Occipital lobe (tissue), 2 donors: ENCODE data around the gene FXYD1. TPM values are rescaled to one million over a fixed set of nuclear protein-coding genes. Genes with fewer than 3 reads are reported as not detected.
"Not testable (repeated sequence)": the region's sequence is repeated elsewhere in the genome, so short reads cannot be mapped to it uniquely, and the experiment has no call there.

Experiments used
- DNase-seq: peaks from one replicate; lab custom pipeline; 2025; lab: John Stamatoyannopoulos, UW
- total RNA-seq: library from RNA; depleted of rRNA; stranded (reverse); fragments of >200 nt; gene quantifications from one replicate; pipeline ENCODE4 v1.2.3, GENCODE V29; 2014

The FXYD1 gene
- total RNA-seq, result not detected

DNA sequence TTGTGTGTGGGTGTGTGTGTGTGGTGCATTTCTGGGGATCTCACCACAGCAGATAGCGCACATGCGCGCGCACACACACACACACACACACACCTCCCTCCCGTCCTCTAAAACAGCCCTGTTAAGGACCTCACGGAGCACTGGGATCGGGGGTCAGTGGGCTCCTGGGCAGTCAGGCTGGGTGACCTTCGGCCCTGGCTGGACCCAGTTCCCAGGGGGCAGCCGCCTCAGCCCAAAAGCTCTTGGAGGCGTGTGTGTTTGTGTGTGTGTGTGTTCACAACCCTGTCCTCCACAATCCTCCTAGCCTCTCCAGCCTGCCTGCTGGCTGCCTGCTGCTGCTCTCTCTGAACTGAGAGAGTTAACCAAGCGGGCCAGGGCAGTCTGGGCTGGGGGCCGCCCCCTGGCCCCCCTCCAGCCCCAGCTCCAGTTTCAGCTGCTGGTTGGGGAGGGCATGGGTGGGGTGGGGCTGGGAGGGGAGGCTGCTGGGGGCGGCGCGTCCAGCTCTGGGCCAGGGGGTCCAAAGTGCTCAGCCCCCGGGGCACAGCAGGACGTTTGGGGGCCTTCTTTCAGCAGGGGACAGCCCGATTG is at the start of gene FXYD1:
TSS of gene FXYD1 (plus strand) at position 520 of the 588 bp plus-strand sequence. CDS start 1,256 bp downstream, outside the sequence.
- DNase-seq, result no peak

DNA sequence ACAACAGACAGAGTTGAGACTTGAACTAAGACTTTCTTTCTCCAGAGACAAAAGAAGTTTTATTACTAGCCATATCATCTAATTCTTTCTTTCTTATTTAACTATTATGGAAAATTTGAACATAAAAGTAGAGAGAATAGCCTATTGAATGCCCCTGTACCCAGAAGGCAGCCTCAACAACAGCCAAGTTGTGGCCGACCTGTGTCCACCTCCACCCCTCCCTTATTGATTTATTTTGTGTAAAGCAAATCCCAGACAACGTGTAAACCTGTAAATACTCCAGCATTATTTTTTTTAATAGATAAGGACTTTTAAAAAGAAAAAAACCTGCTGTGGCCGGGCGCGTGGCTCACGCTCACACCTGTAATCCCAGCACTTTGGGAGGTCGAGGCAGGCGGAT is 49.1 kb upstream of the FXYD1 start:
- DNase-seq, result no peak

DNA sequence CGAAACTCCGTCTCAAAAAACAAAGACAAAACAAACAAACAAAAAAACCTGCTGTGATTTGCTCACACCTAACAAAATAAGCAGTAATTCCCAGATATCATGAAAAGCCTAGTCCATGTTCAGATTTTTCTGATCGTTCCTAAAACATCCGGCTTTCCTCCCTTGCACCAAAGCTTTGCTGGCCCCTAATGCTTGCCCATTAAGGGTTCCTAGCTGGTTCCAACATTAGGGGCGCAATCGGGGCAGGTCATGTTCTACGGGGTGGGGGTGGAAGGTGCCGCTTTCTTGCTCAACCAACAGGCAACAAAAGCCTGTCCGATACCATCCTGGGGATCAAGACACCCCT is 48.5 kb upstream of the FXYD1 start:
- DNase-seq, result no peak

DNA sequence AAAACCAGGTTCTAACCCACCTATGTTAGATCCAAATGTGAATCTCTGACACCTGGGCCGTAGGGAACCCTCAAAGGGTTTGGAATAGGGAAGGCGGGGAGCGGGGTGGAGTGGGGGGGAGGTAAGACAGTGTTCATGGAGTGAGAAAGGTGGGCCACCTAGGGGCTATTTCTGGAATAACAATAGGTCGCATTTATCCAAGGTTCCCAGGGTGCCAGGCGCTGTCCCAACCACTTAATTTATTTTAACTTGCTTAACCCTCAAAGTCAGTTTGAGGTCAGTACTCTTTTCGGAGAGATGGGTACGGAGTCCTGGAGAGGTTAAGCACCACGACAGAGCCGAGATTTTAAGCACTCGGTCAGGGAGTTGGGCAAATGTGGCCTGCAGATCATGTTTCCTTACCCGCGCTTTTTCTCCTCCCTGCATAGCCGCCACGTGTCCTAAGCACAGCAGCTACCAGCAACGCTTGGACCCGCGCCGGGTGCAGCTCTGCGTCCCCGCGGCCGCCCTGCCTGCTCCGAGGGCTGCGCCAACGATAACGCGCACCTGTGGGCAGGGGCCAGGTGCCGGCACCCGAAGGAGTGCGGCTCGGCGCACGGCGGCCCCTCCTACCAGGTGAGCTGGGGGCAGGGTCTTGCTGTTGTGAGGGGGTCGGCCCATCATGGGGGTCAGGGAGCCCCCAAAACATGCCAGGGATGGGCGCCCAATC is 48.0 kb upstream of the FXYD1 start:
- peak; percentile 38 for DNase-seq

DNA sequence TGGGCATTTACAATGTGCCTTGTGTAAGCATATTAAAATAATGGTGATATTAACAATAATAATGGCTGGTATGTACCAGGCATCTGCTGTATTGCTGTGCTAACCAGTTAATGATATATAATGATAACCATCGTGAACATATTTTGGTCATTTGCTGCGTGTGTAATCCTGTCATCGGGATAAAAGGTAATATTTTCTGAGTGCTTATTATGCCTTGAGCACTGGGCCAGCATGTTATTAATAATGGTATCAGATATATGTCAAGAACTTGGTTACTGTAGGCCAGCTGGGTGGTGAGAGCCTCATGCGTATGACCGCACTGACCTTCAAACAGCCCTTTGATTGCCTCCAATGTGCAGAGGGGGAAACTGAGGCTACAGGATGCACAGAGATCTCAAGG is 45.2 kb upstream of the FXYD1 start:
- no peak for DNase-seq

DNA sequence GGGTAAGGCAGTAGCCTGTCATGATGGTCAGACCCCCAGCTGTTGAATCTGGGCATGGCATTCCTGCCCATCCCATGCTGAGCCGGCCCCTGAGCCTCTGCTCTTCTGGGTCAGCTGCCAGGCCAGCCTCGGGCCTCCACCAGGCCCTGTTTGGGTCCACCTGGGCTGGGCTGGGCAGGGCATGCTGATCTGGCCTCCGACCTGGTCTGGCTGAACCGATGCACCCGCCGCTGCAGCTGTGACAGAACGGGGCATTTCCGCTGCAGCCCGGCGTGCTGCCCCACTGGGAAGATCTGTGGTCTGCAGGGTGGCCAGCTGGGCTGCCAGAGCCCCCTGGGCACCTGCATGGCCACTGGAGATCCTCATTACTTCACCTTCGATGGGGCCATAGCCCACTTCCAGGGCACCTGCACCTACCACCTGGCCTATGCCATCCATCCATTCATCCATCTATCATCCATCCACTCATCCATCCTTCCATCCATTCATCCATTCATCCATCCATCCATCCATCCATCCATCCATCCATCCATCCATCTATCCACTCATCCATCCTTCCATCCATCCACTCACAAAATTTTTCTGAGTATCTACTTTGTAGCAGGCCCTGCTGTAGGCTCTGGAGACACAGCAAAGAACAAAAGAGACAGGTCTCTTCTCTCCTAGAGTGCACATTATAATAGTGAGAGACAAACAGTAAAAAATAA is 44.5 kb upstream of the FXYD1 start:
- DNase-seq, result no peak

DNA sequence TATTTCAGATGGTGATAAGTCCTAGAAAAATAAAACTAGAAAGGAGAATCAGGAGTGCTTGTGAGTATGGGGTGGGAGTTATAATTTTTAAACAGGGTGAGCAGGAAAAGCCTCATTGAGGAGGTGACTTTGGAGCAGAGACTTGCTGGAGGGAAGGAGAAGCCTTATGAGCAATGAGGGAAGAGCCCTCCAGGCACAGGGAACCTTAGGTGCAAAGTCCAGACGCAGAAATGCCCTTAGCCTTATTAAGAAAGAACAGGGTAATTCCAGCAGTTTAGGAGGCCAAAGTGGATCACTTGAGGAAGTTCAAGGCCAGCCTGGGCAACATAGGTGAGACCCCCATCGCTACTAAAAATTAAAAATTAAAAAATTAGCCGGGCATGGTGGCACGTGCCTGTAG is 44.0 kb upstream of the FXYD1 start:
- DNase-seq, result no peak

DNA sequence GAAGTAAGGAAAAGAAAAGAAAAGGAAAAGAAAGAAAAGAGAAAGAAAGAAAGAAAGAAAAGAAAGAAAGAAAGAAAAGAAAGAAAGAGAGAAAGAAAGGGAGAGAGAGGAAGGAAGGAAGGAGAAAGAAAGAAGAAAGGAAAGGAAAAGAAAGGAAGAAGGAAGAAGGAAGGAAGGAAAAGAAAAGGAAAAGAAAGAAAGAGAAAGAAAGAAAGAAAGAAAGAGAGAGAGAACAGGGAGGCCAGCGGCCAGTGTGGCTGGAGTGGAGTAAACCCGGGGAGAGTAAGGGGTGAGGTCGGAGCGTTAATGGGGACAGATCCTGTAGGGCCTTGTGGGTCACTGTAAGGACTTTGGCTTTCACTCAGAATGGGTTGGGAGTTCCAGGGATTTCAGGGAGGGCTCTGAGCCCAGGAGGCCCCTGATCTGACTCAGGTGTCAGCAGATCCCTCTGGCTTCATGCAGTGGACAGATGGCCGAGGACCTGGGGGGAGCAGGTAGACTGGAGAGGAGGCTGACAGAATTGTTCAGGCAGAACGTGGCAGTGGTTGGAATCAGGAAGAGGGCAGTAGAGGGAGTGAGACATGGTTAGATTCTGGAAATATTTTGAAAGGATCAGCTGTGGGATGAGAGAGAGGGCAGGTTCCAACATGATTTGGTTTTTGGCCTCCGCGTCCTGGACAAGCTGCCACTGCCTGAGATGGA is 42.8 kb upstream of the FXYD1 start:
- no peak for DNase-seq

DNA sequence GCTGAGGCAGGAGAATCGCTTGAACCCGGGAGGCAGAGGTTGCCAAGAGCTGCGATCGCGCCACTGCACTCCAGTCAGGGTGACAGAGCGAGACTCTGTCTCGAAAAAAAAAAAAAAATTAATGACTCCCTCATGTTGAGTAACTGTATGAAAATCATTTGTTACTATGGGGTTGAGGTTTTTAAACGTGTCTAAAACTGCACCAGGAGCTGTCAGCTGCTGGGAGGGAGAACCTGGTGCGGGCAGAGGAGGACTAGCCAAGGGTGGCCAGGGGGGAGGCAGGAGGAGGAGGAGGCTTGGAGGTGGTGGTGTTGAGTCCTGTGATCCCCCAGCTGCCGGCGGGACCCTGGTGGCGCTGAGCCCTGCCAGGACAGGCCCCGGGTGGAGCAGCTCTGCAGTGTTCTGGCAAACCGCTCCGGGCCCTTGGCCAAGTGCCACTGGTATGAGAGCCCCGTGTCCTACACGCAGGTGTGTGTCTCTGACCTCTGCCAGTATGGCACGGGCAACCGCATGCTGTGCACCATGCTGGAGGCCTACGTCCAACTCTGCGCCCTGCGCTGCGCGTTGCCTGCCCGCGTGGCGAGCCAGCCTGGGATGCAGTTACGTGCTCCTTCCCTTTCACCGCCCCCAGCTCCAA is 40.1 kb upstream of the FXYD1 start:
- DNase-seq, result no peak

DNA sequence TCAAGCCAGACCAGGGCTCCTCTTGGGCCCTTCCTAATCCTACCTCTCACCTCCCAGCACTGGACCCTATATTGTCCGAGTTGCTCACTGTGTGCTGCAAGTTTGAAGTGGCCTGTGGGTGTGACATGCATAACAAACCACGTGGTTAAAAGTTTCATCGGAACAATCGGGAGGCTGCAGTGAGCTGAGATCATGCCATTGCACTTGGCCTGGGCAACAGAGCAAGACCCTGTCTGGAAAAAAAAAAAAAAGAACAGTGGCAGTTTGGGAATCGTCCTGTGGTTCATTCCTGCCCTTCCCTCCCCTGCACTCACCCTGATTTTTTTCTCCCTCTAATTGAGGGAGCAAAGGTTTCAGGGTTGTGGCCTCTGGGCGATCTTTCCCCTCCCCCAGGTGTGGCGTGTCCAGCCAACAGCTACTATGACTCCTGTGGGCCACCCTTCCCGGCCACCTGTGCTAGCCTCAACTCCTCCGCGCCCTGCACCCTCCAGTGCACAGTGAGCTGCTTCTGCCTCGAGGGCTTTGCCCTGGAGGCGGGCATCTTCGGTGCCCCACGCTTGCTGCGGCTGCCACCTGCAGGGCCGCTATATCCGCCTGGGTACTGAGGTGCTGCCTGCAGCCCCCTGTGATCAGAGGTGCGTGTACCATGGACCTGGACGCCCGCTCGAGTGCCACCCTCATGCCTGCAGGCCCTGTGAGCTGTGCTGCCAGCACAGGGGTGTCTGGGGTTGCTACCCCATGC is 39.3 kb upstream of the FXYD1 start:
- DNase-seq, result no peak

DNA sequence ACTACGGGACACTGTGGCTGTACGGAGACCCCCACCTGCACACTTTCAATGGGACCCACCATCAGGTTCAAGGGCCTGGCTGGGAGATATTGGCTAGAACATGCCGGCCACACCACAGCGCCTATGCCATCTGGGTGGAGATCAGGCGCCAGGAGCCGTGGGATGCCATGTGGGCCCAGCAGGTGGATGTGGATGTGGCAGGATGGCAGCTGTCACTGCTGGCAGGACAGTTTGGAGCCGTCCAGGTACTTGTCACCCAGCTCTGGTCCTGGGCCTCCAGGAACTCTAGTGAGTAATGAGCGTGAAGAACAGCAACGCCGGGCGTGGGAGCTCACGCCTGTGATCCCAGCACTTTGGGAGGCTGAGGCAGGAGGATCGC is 38.7 kb upstream of the FXYD1 start:
- DNase-seq, result no peak

DNA sequence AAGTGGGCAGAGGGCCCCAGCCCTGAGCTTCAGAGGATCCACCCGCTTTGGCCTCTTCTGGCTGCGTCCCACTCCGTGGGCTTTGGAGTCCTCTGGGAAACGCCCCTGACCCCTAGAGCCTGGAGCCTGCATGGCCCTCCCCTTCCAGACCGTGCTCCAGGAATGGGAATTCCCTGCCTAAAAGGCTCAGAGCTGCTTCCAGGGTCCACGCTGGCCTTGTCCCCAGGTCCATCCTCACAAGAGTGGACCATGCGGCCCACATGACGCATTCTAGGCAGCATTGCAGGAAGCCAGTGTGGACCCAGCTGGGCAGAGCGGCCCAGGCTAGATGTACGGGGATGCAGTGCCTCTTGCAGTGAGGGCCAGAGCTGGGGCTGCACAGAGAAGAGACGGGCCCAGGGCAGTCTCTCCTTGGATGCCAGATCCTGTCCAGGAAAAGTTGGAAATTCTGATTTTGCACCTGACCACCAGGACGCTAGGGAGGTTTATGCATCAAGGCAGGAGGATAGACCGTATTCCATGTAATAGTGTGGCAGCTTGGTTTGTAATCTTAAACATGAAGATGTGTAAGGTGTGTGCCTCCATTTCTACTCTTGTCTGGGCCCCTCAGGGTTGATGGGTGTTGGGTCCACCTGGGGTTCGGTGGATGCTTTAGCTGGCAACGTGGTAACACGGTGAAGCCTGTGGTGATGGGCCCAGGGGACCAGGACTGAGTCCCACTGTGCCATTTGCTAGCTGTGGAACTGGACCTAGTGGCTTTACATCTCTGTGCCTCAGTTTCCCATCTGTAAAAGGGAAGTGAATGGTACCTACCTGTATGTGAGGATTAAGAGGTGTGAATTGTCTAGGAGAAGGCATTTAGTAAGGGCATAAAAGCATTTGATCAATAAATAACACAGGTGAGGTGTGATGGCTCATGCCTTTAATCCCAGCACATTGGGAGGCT is 37.8 kb upstream of the FXYD1 start:
- no peak for DNase-seq

DNA sequence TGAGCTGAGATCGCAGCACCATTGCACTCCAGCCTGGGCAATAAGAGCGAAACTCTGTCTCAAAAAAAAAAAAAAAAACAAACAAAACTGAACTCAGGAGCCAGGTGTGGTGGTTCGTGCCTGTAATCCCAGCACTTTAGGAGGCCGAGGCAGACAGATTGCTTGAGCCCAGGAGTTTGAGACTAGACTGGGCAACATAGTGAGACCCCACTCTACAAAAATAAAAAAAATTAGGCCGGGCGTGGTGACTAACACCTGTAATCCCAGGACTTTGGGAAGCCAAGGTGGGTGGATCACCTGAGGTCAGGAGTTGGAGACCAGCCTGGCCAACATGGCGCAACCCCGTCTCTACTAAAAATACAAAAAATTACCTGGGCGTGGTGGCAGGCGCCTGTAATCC is 36.7 kb upstream of the FXYD1 start:
- DNase-seq, result not testable (repeated sequence)

DNA sequence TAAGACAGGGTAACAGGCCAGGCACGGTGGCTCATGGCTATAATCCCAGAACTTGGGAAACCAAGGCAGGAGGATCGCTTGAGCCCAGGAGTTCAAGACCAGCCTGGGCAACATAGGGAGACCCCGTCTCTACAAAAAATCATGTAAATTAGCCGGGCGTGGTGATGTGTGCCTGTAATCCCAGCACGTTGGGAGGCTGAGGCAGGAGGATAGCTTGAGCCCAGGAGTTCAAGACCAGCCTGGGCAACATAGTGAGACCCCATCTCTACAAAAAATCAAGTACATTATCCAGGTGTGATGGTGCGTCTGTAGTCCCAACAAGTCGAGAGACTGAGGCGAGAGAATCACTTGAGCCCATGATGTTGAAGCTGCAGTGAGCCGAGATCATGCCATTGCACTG is 35.0 kb upstream of the FXYD1 start:
- DNase-seq, result not testable (repeated sequence)

DNA sequence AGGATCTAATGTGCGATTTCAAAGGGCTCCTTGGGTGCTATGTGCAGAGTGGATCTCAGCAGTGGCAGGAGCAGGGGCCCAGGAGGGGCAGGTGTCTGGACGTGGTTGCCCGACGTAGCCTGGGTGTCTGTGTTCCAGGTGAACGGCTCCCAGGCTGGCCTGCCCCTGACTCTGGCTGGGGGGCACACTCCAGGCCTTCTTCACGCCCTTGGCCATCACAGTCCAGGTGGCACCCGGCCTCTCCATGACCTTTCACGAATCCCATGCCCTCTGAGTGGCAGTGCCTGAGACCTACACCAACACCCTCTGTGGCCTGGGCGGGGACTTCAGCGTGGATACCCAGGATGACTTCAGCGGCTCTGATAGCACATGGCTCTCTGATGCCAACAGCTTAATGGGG is 34.3 kb upstream of the FXYD1 start:
- no peak for DNase-seq

DNA sequence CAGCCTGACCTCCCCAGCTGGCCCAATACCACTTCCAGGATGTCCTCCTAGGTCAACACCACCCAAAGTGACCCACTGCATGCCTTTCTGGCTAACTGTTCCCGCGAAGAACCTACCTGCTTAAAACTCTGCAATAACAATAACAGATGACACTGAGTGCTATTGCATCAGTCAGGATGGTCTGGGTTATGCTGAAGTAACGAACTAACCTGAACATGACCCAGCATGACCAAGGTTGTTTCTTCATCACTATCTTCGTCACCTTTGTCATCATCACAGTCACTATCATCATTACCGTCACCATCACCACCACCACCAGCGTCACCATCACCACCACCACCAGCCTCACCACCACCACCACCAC is 33.6 kb upstream of the FXYD1 start:
- DNase-seq, result no peak

DNA sequence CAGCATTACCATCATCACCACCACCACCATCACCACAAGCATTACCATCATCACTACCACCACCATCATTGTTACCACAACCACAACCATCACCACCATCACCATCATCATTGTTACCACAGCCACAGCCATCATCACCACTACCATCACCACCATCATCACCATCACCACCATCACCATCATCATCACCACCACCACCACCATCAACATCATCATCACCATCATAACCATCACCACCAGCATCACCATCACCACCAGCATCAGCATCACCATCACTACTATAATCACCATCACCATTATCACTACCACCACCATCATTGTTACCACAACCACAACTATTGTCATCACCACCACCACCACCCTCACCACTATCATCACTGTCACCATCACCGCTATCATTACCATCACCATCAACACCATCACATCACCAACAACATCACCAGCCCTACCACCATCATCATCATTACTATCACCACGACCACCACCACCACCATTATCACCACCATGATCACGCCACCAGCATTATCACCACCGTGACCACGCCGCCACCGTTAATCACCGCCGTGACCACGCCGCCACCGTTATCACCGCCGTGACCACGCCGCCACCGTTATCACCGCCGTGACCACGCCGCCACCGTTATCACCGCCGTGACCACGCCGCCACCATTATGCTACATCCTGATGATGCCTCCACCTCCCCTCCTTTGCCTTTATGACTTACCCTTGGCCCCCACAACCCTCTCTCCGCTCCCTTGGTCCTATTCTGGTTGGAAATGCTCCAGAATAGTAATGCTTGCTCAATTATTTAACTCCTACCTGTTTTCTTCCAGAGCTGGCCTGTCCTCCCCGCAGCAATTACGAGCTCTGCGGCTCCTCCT is 33.0 kb upstream of the FXYD1 start:
- no peak for DNase-seq

DNA sequence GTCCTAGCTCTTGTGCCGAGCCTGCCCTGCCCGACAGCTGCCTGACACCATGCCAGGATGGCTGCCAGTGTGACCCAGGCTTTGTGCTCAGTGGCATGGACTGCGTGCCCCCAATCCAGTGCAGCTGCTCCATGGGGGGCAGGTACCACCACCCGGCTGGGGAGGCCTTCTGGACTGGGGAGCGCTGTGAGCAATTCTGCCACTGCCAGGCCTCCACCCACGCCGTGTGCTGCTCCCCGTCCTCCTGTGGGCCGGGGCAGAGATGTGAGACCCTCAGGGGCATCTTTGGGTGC is 32.4 kb upstream of the FXYD1 start:
- DNase-seq, result peak; percentile 74

DNA sequence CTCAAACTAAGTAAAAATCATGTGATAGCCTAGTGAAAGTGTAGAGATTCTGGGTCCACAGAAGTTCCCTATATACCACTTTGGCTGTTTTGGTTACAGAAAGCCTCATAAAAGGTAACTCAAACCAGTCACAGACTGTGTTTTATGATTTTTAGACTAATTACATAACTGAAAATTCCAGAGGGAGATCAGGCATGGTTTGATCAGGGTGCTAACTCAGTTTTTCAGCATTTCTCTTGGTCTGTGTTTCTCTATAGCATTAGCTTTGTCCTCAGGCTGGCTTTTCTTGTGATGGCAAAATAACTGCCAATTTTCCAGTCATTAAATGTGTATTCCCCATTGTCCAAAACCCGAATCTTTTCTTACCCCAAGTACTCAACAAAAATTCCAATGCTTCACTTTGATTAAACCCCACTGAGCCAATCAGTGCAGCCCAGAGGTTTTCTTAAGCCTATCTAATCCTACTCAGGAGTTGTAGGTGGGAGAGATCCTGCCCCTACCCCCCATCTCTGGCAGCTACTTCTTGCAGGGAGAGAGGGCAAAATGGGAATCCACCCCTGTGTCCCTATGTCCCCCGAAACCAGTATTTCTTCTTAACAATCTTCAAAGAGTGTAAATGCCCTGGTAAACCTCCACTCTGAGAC is 31.6 kb upstream of the FXYD1 start:
- DNase-seq, result no peak
